ENCODE measurements around the gene AQR.

DNA sequence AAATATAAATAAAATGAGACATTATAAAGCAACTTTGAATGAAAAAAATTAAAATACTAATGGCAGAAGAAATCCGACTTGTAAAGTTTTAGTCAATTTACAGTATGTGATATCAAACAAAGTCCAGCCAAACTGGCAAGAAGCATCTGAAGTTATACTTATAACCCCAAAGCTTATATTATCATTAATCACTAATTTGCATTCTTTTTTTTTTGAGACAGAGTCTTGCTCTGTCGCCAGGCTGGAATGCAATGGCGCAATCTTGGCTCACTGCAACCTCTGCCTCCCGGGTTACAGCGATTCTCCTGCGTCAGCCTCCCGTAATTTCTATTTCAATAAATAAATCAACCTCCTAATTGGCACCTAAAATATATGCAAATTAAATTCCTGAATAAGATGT lies 80.1 kb downstream of the AQR start:
- no peak for TF ChIP-seq POLR2A (IDR thresholded peaks at IDR 0.05)
- TF ChIP-seq EP300 (IDR thresholded peaks at IDR 0.05) = no peak
- TF ChIP-seq, protein P1, sequence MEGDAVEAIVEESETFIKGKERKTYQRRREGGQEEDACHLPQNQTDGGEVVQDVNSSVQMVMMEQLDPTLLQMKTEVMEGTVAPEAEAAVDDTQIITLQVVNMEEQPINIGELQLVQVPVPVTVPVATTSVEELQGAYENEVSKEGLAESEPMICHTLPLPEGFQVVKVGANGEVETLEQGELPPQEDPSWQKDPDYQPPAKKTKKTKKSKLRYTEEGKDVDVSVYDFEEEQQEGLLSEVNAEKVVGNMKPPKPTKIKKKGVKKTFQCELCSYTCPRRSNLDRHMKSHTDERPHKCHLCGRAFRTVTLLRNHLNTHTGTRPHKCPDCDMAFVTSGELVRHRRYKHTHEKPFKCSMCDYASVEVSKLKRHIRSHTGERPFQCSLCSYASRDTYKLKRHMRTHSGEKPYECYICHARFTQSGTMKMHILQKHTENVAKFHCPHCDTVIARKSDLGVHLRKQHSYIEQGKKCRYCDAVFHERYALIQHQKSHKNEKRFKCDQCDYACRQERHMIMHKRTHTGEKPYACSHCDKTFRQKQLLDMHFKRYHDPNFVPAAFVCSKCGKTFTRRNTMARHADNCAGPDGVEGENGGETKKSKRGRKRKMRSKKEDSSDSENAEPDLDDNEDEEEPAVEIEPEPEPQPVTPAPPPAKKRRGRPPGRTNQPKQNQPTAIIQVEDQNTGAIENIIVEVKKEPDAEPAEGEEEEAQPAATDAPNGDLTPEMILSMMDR (IDR thresholded peaks at IDR 0.05) = no peak
